GM23338 (cell line): ENCODE results near the gene TWSG1. TPM values are rescaled to one million over a fixed set of nuclear protein-coding genes. Genes with fewer than 3 reads are reported as not detected.

Experiments used
- ATAC-seq: fragments of 200-7000 bp; cut with Tn5 transposase; 3 replicates; pipeline ENCODE4 v1.9.1; 2020
- DNase-seq: peaks from one replicate; pipeline ENCODE4 v3.0.0-alpha.2; 2015; ENCODE audit warnings: low spot score
- H2AFZ ChIP-seq: fragments of 200-600 bp; sonication (generic); 2 replicates; pipeline ENCODE4 v1.8.0; 2016; ENCODE audit warnings: antibody characterized with exemption, mild to moderate bottlenecking, moderate library complexity
- H3F3A ChIP-seq: fragments of 200-600 bp; sonication (generic); replicated peaks from 2 replicates; pipeline ENCODE4 v1.8.0; 2017; ENCODE audit warnings: antibody characterized with exemption, mixed run types, low read depth
- H3K27ac ChIP-seq: fragments of 200-600 bp; sonication (generic); 2 replicates; pipeline ENCODE4 v1.6.1; 2016; ENCODE audit warnings: low read depth
- H3K27me3 ChIP-seq: fragments of 200-600 bp; sonication (generic); 2 replicates; pipeline ENCODE4 v1.8.0; 2016; ENCODE audit warnings: mild to moderate bottlenecking, mixed run types, moderate library complexity; ENCODE audit not compliant: insufficient read depth
- H3K36me3 ChIP-seq: fragments of 200-600 bp; sonication (generic); 2 replicates; pipeline ENCODE4 v1.8.0; 2016; ENCODE audit warnings: mild to moderate bottlenecking; ENCODE audit not compliant: insufficient read depth
- H3K4me1 ChIP-seq: fragments of 200-600 bp; sonication (generic); 2 replicates; pipeline ENCODE4 v1.8.0; 2016; ENCODE audit warnings: mild to moderate bottlenecking, moderate library complexity; ENCODE audit not compliant: insufficient read depth
- H3K4me2 ChIP-seq: fragments of 200-600 bp; sonication (generic); 2 replicates; pipeline ENCODE4 v1.7.1; 2017; ENCODE audit warnings: mixed run types
- H3K4me3 ChIP-seq: fragments of 200-600 bp; sonication (generic); 2 replicates; pipeline ENCODE4 v1.6.1; 2016; ENCODE audit warnings: mixed run types
- H3K79me2 ChIP-seq: fragments of 200-600 bp; sonication (generic); replicated peaks from 2 replicates; pipeline ENCODE4 v1.8.0; 2017; ENCODE audit warnings: mild to moderate bottlenecking; ENCODE audit not compliant: insufficient read depth
- H3K9me2 ChIP-seq: fragments of 200-600 bp; sonication (generic); 2 replicates; pipeline ENCODE4 v1.8.0; 2017; ENCODE audit not compliant: insufficient read depth
- H4K20me1 ChIP-seq: fragments of 200-600 bp; sonication (generic); replicated peaks from 2 replicates; pipeline ENCODE4 v1.8.0; 2017; ENCODE audit warnings: mild to moderate bottlenecking; ENCODE audit not compliant: insufficient read depth
- H3K27ac Mint-ChIP-seq: 2 replicates; pipeline ENCODE4 v1.8.0; 2020; ENCODE audit warnings: inconsistent platforms, mild to moderate bottlenecking, moderate library complexity, mixed read lengths
- H3K27me3 Mint-ChIP-seq: 3 replicates; pipeline ENCODE4 v1.8.0; 2022; ENCODE audit warnings: low read depth, mild to moderate bottlenecking, moderate library complexity, mixed read lengths, inconsistent platforms; ENCODE audit not compliant: insufficient read depth, poor library complexity
- H3K36me3 Mint-ChIP-seq: 3 replicates; pipeline ENCODE4 v1.8.0; 2021; ENCODE audit warnings: low read depth, mild to moderate bottlenecking, inconsistent platforms, moderate library complexity, mixed read lengths
- H3K4me1 Mint-ChIP-seq: 3 replicates; pipeline ENCODE4 v1.8.0; 2020; ENCODE audit warnings: mild to moderate bottlenecking, inconsistent platforms, mixed read lengths
- H3K4me3 Mint-ChIP-seq: 3 replicates; pipeline ENCODE4 v1.8.0; 2021; ENCODE audit warnings: moderate library complexity, mild to moderate bottlenecking, inconsistent platforms, mixed read lengths
- H3K9me3 Mint-ChIP-seq: 3 replicates; pipeline ENCODE4 v1.8.0; 2020; ENCODE audit warnings: moderate library complexity, mild to moderate bottlenecking, inconsistent platforms, mixed read lengths
- CREB1 ChIP-seq: fragments of 250-450 bp; sonication (Bioruptor Pico); IDR thresholded peaks from 2 replicates; pipeline ENCODE4 v1.5.0; 2020; ENCODE audit warnings: low read depth, mild to moderate bottlenecking, moderate library complexity
- EZH2 ChIP-seq: fragments of 200-600 bp; sonication (generic); IDR thresholded peaks from one replicate; pipeline ENCODE4 v1.8.0; 2017; ENCODE audit warnings: antibody characterized with exemption, mild to moderate bottlenecking, low read depth; ENCODE audit not compliant: unreplicated experiment
- EZH2phosphoT487 ChIP-seq: fragments of 200-600 bp; sonication (generic); IDR thresholded peaks from one replicate; pipeline ENCODE4 v1.8.1; 2018; ENCODE audit warnings: antibody characterized with exemption; ENCODE audit not compliant: unreplicated experiment
- JUNB ChIP-seq: IDR thresholded peaks from one replicate; pipeline ENCODE4 v1.6.1; 2016; ENCODE audit warnings: antibody characterized with exemption; ENCODE audit not compliant: unreplicated experiment
- NANOG ChIP-seq: IDR thresholded peaks from 2 replicates; pipeline ENCODE4 v1.6.1; 2016; ENCODE audit warnings: antibody characterized with exemption, borderline replicate concordance
- POLR2AphosphoS5 ChIP-seq: IDR thresholded peaks from 2 replicates; pipeline ENCODE4 v1.6.1; 2016; ENCODE audit warnings: antibody characterized with exemption, low read depth
- STAT1 ChIP-seq: IDR thresholded peaks from one replicate; pipeline ENCODE4 v1.6.1; 2016; ENCODE audit warnings: antibody characterized with exemption; ENCODE audit not compliant: unreplicated experiment
- ZNF114 ChIP-seq: fragments of 250-450 bp; sonication (Bioruptor Pico); IDR thresholded peaks from 2 replicates; pipeline ENCODE4 v1.5.0; 2020; ENCODE audit warnings: mild to moderate bottlenecking, moderate library complexity
- ZNF331 ChIP-seq: fragments of 250-450 bp; sonication (Bioruptor Pico); IDR thresholded peaks from 2 replicates; pipeline ENCODE4 v1.5.0; 2020; ENCODE audit warnings: low read depth, mild to moderate bottlenecking, moderate library complexity
- ZNF462 ChIP-seq: fragments of 250-450 bp; sonication (Bioruptor Pico); IDR thresholded peaks from 2 replicates; pipeline ENCODE4 v1.5.0; 2020; ENCODE audit warnings: mild to moderate bottlenecking, moderate library complexity
- polyA plus RNA-seq: library from polyadenylated mRNA; unstranded; fragments of >200 nt; fragmentation: Nextera tagmentation; extraction: Ambion mirVana; gene quantifications from 2 replicates; pipeline ENCODE4 v1.2.1, GENCODE V29; 2016
- total RNA-seq: library from RNA; depleted of rRNA; stranded (reverse); fragments of >200 nt; shearing (Covaris generic); gene quantifications from 2 replicates; pipeline ENCODE4 v1.2.3, GENCODE V29; 2014
- TF ChIP-seq, protein P1 (sequence below): IDR thresholded peaks from one replicate; pipeline ENCODE4 v1.6.1; 2018; ENCODE audit warnings: antibody characterized with exemption; ENCODE audit not compliant: unreplicated experiment
- TF ChIP-seq, protein P2 (sequence below): IDR thresholded peaks from 2 replicates; pipeline ENCODE4 v1.6.1; 2016; ENCODE audit warnings: antibody characterized with exemption
- TF ChIP-seq, protein P3 (sequence below), 2 experiments: fragments of 200-600 bp in 1 of 2; sonication (generic) in 1 of 2; conservative IDR thresholded peaks; 2 replicates each; pipeline versions ENCODE4 v1.5.1 to v1.6.1; 2016 to 2017; ENCODE audit warnings: antibody characterized with exemption in 2 of 2, low read depth in 2 of 2, mild to moderate bottlenecking in 2 of 2, moderate library complexity in 1 of 2

The TWSG1 gene
- total and polyA plus RNA-seq, 2 experiments from 2014 or later = 11.5 to 29.1 TPM

GRCh38 chr18:9328776-9329175, 5.8 kb upstream of the TWSG1 start:
- ATAC-seq = no peak
- no peaks in the 10 kb centered on the region; the same call in 1 of the 2 replicates for H3K9me2 ChIP-seq
- H3K9me3 Mint-ChIP-seq = peaks cover 3% of the 10 kb centered on the region; the same call in 1 of the 3 replicates

More at GRCh38 chr18:9328776-9329175, 5.8 kb upstream of the TWSG1 start:
- Mint-ChIP-seq H3K4me1 (no peaks in the 10 kb centered on the region), H3K4me3 (no peak overlapping the region), H3K27me3 (peaks cover 4% of the 10 kb centered on the region), H3K27ac (no peak overlapping the region), H3K36me3 (no peaks in the 10 kb centered on the region)
- no peak overlapping the region for H3K27ac ChIP-seq
- no peak overlapping the region for H3K4me3 ChIP-seq
- H3K79me2 ChIP-seq = no peaks in the 10 kb centered on the region
- TF ChIP-seq JUNB (no peak), POLR2AphosphoS5 (no peak), STAT1 (no peak), ZNF331 (CRISPR knock-in tag) (no peak), ZNF114 (CRISPR knock-in tag) (no peak), NANOG (no peak), EZH2phosphoT487 (no peak), CREB1 (CRISPR knock-in tag) (no peak), EZH2 (no peak), ZNF462 (no peak)
- TF ChIP-seq, protein P1, sequence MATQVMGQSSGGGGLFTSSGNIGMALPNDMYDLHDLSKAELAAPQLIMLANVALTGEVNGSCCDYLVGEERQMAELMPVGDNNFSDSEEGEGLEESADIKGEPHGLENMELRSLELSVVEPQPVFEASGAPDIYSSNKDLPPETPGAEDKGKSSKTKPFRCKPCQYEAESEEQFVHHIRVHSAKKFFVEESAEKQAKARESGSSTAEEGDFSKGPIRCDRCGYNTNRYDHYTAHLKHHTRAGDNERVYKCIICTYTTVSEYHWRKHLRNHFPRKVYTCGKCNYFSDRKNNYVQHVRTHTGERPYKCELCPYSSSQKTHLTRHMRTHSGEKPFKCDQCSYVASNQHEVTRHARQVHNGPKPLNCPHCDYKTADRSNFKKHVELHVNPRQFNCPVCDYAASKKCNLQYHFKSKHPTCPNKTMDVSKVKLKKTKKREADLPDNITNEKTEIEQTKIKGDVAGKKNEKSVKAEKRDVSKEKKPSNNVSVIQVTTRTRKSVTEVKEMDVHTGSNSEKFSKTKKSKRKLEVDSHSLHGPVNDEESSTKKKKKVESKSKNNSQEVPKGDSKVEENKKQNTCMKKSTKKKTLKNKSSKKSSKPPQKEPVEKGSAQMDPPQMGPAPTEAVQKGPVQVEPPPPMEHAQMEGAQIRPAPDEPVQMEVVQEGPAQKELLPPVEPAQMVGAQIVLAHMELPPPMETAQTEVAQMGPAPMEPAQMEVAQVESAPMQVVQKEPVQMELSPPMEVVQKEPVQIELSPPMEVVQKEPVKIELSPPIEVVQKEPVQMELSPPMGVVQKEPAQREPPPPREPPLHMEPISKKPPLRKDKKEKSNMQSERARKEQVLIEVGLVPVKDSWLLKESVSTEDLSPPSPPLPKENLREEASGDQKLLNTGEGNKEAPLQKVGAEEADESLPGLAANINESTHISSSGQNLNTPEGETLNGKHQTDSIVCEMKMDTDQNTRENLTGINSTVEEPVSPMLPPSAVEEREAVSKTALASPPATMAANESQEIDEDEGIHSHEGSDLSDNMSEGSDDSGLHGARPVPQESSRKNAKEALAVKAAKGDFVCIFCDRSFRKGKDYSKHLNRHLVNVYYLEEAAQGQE = no peak
- TF ChIP-seq, protein P2, sequence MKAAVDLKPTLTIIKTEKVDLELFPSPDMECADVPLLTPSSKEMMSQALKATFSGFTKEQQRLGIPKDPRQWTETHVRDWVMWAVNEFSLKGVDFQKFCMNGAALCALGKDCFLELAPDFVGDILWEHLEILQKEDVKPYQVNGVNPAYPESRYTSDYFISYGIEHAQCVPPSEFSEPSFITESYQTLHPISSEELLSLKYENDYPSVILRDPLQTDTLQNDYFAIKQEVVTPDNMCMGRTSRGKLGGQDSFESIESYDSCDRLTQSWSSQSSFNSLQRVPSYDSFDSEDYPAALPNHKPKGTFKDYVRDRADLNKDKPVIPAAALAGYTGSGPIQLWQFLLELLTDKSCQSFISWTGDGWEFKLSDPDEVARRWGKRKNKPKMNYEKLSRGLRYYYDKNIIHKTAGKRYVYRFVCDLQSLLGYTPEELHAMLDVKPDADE = no peak
- TF ChIP-seq, protein P3, sequence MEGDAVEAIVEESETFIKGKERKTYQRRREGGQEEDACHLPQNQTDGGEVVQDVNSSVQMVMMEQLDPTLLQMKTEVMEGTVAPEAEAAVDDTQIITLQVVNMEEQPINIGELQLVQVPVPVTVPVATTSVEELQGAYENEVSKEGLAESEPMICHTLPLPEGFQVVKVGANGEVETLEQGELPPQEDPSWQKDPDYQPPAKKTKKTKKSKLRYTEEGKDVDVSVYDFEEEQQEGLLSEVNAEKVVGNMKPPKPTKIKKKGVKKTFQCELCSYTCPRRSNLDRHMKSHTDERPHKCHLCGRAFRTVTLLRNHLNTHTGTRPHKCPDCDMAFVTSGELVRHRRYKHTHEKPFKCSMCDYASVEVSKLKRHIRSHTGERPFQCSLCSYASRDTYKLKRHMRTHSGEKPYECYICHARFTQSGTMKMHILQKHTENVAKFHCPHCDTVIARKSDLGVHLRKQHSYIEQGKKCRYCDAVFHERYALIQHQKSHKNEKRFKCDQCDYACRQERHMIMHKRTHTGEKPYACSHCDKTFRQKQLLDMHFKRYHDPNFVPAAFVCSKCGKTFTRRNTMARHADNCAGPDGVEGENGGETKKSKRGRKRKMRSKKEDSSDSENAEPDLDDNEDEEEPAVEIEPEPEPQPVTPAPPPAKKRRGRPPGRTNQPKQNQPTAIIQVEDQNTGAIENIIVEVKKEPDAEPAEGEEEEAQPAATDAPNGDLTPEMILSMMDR (conservative IDR thresholded peaks at IDR 0.05; ENCODE audit: low read depth in 2 of 2) = no peak
- H3F3A ChIP-seq = no peaks in the 10 kb centered on the region
- no peaks in the 10 kb centered on the region for H4K20me1 ChIP-seq
- H3K27me3 ChIP-seq = peaks cover 12% of the 10 kb centered on the region
- no peak for DNase-seq
- H2AFZ ChIP-seq = no peak overlapping the region
- H3K36me3 ChIP-seq = no peaks in the 10 kb centered on the region; the same call in 1 of the 2 replicates
- no peak overlapping the region for H3K4me2 ChIP-seq
- no peaks in the 10 kb centered on the region for H3K4me1 ChIP-seq
